Measurements from ENCODE around the gene COPS4. TPM values are rescaled to one million over a fixed set of nuclear protein-coding genes. Genes with fewer than 3 reads are reported as not detected.
"Not testable (repeated sequence)": the region's sequence is repeated elsewhere in the genome, so short reads cannot be mapped to it uniquely, and the experiment has no call there.

Gene COPS4
- total and polyA plus RNA-seq, 10 of the 15 experiments (the other 5 are each of a cell fraction or from before 2014, with no cell fraction given) = 34.2 to 159 (median 66.7) TPM

GRCh38 chr4:83048781-83049180 is 13.8 kb downstream of the COPS4 start:
- ATAC-seq; H3K79me2 ChIP-seq (ENCODE audit: control insufficient read depth, insufficient read depth, low read length); DNase-seq (ENCODE audit: low read depth, low spot score); H2AFZ ChIP-seq (ENCODE audit: control insufficient read depth, low read depth, low read length); H4K20me1 ChIP-seq (ENCODE audit: control insufficient read depth, insufficient read depth); H3K9me3 ChIP-seq (replicated peaks; ENCODE audit: control insufficient read depth, insufficient read depth, low read length); BruUV-seq (replicated peaks); H3K36me3 ChIP-seq (ENCODE audit: control insufficient read depth in 2 of 2, insufficient read depth in 2 of 2, low read length in 1 of 2); H3K4me3 ChIP-seq; H3K27me3 ChIP-seq (replicated peaks in 1 of 2; ENCODE audit: control insufficient read depth in 2 of 2, insufficient read depth in 2 of 2, low read length in 1 of 2); H3K4me1 ChIP-seq (ENCODE audit: control insufficient read depth, insufficient read depth, low read length); H3K9ac ChIP-seq (ENCODE audit: control insufficient read depth, insufficient read depth, low read length); POLR2A ChIA-PET; H3K4me2 ChIP-seq (ENCODE audit: control insufficient read depth, insufficient read depth); in situ Hi-C loops (cut with MboI); H3K27ac ChIP-seq (ENCODE audit: control insufficient read depth, insufficient read depth); intact Hi-C loops (cut with micrococcal nuclease; ENCODE audit: unreplicated experiment); FAIRE-seq: not testable (repeated sequence)
- ChIA-PET RAD21 (ENCODE audit: unreplicated experiment) (interaction anchor here (1.0 to 2.5 kb wide), 2 partner anchors 9 to 236 kb away, joined by 3 to 7 read pairs; partner anchors contain the start of gene COQ2), SMC1A (ENCODE audit: uncharacterized antibody, unreplicated experiment) (interaction anchor here (0.6 to 1.7 kb wide), 4 partner anchors 14 to 1817 kb away, joined by 3 to 6 read pairs (median 3); partner anchors contain the start of gene COPS4), CTCF (interaction anchor here (1.4 kb wide), 1 partner anchor 14 kb away, joined by 4 read pairs; the partner anchor contains the start of gene COPS4)
- WGBS (ENCODE audit: insufficient coverage, insufficient replicate concordance, low lambda C conversion rate, missing lambda C conversion rate) = 98% methylated on average over 8 of the region's 8 CpGs

DNA sequence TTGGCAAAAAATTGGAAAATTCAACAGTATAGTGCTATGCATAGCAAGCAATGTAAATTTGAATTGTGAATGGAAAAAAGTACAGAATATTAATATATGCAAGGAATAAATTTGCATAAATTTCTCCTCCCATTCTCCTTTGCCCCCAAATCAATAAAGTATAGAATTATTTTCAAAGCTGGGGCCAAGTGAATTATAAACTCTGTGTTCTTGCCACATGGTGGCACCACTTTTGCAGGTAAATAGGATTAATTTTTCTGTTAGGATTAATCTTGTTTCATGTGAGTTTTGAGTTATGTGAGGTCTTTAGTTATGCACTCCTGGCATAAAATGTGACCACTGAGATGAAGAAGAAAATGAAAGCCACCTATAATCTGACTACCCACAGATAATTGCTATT is 19.9 kb downstream of the COPS4 start:
- SMC1A ChIA-PET (ENCODE audit: uncharacterized antibody, unreplicated experiment) = interaction anchor here (0.7 to 5.1 kb wide), 5 partner anchors 19 to 227 kb away, joined by 3 to 47 read pairs (median 5); partner anchors contain the start of gene COQ2
- RAD21 ChIA-PET (ENCODE audit: unreplicated experiment) = interaction anchor here (1.0 to 3.2 kb wide), 7 partner anchors 197 to 229 kb away, joined by 3 to 13 read pairs (median 6); no protein-coding TSS in a partner anchor
- CTCF ChIA-PET = interaction anchor here (0.7 to 3.7 kb wide), 10 partner anchors 18 to 228 kb away, joined by 3 to 38 read pairs (median 6); partner anchors contain the start of gene COQ2
- no peak overlapping the region for H3K4me2 ChIP-seq (ENCODE audit: control insufficient read depth, insufficient read depth)
- BruUV-seq (replicated peaks) = no TSS peak
- no peak overlapping the region for H2AFZ ChIP-seq (ENCODE audit: control insufficient read depth, low read depth, low read length)
- H3K27me3 ChIP-seq (replicated peaks in 1 of 2; ENCODE audit: control insufficient read depth in 2 of 2, insufficient read depth in 2 of 2, low read length in 1 of 2) = no peaks in the 10 kb centered on the region
- H3K27ac ChIP-seq (ENCODE audit: control insufficient read depth, insufficient read depth) = no peak overlapping the region
- peak; percentile 67 for ATAC-seq
- H3K4me1 ChIP-seq (ENCODE audit: control insufficient read depth, insufficient read depth, low read length) = no peaks in the 10 kb centered on the region
- intact Hi-C loops (cut with micrococcal nuclease; ENCODE audit: unreplicated experiment) (loop anchor here (1.0 to 10.0 kb wide), 3 partner anchors 227 to 580 kb away; no protein-coding TSS in a partner anchor), in situ Hi-C loops (cut with MboI) (loop anchor here (25.0 kb wide), 1 partner anchor 582 kb away; no protein-coding TSS in a partner anchor)
- no peak for DNase-seq (ENCODE audit: low read depth, low spot score)
- H3K36me3 ChIP-seq (ENCODE audit: control insufficient read depth in 2 of 2, insufficient read depth in 2 of 2, low read length in 1 of 2) = peaks cover 0 to 2% of the 10 kb centered on the region in 2 experiments; a peak in 3 of 4 replicates
- no peaks in the 10 kb centered on the region for H3K79me2 ChIP-seq (ENCODE audit: control insufficient read depth, insufficient read depth, low read length)
- FAIRE-seq = no peak
- H3K4me3 ChIP-seq = no peak overlapping the region
- H4K20me1 ChIP-seq (ENCODE audit: control insufficient read depth, insufficient read depth) = no peaks in the 10 kb centered on the region
- H3K9ac ChIP-seq (ENCODE audit: control insufficient read depth, insufficient read depth, low read length) = no peak overlapping the region
- no peaks in the 10 kb centered on the region for H3K9me3 ChIP-seq (replicated peaks; ENCODE audit: control insufficient read depth, insufficient read depth, low read length)
- POLR2A ChIA-PET = interaction anchor here (0.8 kb wide), 1 partner anchor 17 kb away, joined by 3 read pairs; no protein-coding TSS in a partner anchor
- TF ChIP-seq RAD21 (IDR thresholded peaks at IDR 0.05; ENCODE audit: insufficient read depth, low read depth, low read length) = peak; percentile 51
- no peak for TF ChIP-seq HSF1 (IDR thresholded peaks at IDR 0.05; ENCODE audit: low read depth, low read length)
- TF ChIP-seq RUNX3 (IDR thresholded peaks at IDR 0.05; ENCODE audit: low read length) = no peak
- no peak for TF ChIP-seq CREB1 (IDR thresholded peaks at IDR 0.05; ENCODE audit: low read depth)
- TF ChIP-seq SUZ12 (IDR thresholded peaks at IDR 0.05; ENCODE audit: unreplicated experiment) = no peak
- TF ChIP-seq NFYA (IDR thresholded peaks at IDR 0.05; ENCODE audit: borderline replicate concordance, low read depth, low read length) = no peak
- TF ChIP-seq SMC3 (IDR thresholded peaks at IDR 0.05; ENCODE audit: borderline replicate concordance, low read length) = peak; percentile 45; the same call in 1 of the 2 replicates
- TF ChIP-seq NFXL1 (IDR thresholded peaks at IDR 0.05; ENCODE audit: borderline replicate concordance) = no peak
- no peak for TF ChIP-seq SREBF2 (IDR thresholded peaks at IDR 0.05; ENCODE audit: low read length)
- no peak for TF ChIP-seq CHD2 (IDR thresholded peaks at IDR 0.05; ENCODE audit: borderline replicate concordance, low read depth, low read length)
- no peak for TF ChIP-seq KAT2A (conservative IDR thresholded peaks at IDR 0.05; ENCODE audit: control insufficient read depth, low read depth, low read length)
- no peak for TF ChIP-seq YBX1 (IDR thresholded peaks at IDR 0.05)
- TF ChIP-seq RELA (IDR thresholded peaks at IDR 0.05; ENCODE audit: borderline replicate concordance, partially characterized antibody) = no peak
- TF ChIP-seq EED (IDR thresholded peaks at IDR 0.05; ENCODE audit: low read depth) = no peak

Measured in GM12878 (cell line).